ENCODE data around the gene AFF3. TPM values are rescaled to one million over a fixed set of nuclear protein-coding genes. Genes with fewer than 3 reads are reported as not detected.

The AFF3 gene
- total and polyA plus RNA-seq, 2 of the 8 experiments (the other 6 are each of a cell fraction or from before 2014, with no cell fraction given), result 0.27 to 3.0 TPM

GRCh38 chr2:100182494-100183361 lies 40.3 kb upstream of the AFF3 start (continued):
- TF ChIP-seq ATF3 (IDR thresholded peaks at IDR 0.05; ENCODE audit: insufficient read depth, low read depth, low read length) (no peak), CHD1 (IDR thresholded peaks at IDR 0.05; ENCODE audit: low read depth, low read length) (no peak), SP4 (IDR thresholded peaks at IDR 0.05; ENCODE audit: low read length) (no peak), BCL11A (IDR thresholded peaks at IDR 0.05; ENCODE audit: low read depth in 2 of 2, low read length in 2 of 2) (peak; percentile 7 to 47), CHD7 (IDR thresholded peaks at IDR 0.05; ENCODE audit: insufficient replicate concordance, low read length) (peak; percentile 17), SP1 (IDR thresholded peaks at IDR 0.05; ENCODE audit: low read depth, low read length) (peak; percentile 53; the same call in 1 of the 2 replicates), HDAC6 (IDR thresholded peaks at IDR 0.05; ENCODE audit: low read depth, low read length) (no peak), RBBP5 (IDR thresholded peaks at IDR 0.05; ENCODE audit: borderline replicate concordance, low read depth, low read length) (0 out of 2 replicates have a peak, but pooled peaks have one; percentile 34)
